AG08396 (cell line): Measurements from ENCODE around the gene NID1.
"Not testable (repeated sequence)": the region's sequence is repeated elsewhere in the genome, so short reads cannot be mapped to it uniquely, and the experiment has no call there.

Experiments used
- DNase-seq: peaks from one replicate; pipeline ENCODE4 v3.0.0; 2012; ENCODE audit warnings: low spot score, mixed read lengths

The NID1 gene

DNA sequence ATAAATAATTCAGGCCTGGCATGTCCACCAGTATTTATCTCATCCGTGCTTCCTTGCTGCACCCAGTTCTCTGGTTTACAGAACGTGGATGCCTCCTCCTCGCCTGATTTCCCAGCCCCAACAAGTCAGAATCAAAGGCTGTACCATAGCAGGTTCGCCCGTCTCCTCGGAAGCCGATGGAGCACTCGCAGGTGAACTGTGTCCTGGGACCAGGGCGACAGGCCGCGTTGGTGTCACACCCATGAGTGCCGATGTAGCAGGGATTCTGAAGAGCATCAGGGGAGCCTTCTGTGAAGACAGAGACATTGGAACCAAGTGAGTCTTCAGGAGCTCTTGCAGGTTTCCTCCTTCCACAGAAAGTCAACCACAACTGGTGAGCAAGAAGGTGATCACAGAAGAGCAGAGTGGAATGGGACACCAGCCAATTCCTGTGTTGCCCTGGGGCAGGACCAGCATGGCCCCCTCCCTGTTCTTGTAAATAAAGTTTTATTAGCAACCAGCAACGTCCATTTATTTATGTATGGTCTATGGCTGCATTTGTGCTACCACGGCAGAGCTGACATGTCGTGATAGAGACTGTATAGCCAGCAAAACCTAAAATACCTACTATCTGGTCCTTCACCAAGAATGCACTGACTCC lies 40.8 kb downstream of the NID1 start:
- no peak for DNase-seq

GRCh38 chr1:236021424-236022135 lies 43.3 kb downstream of the NID1 start:
- no peak for DNase-seq

GRCh38 chr1:236020359-236021219 lies 44.3 kb downstream of the NID1 start:
- DNase-seq, result no peak

GRCh38 chr1:236018885-236019453 lies 45.9 kb downstream of the NID1 start:
- no peak for DNase-seq

GRCh38 chr1:236016782-236017400 lies 48.0 kb downstream of the NID1 start:
- no peak for DNase-seq

DNA sequence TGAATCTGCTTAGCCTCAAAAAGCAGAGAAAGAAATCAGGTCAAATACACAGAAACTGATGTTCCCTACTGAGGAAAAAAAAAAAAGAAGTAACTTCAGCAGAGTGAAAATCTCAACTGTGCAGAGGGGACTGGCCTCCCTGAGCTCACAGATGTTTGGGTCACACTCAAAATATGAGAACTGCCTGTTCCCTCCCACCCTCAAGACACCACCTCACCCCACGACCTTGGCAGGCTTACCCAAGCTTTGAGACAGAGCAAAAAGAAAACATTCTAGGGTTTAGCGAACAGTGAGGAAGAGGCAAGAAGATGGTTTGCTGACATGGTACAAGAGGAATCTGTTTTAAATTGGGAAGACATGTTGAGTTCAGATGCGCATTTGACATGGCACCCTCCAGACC lies 48.8 kb downstream of the NID1 start:
- no peak for DNase-seq

- DNase-seq, result no peak
These were observed 49.4 kb downstream of the NID1 start for GRCh38 chr1:236015539-236015938.

DNA sequence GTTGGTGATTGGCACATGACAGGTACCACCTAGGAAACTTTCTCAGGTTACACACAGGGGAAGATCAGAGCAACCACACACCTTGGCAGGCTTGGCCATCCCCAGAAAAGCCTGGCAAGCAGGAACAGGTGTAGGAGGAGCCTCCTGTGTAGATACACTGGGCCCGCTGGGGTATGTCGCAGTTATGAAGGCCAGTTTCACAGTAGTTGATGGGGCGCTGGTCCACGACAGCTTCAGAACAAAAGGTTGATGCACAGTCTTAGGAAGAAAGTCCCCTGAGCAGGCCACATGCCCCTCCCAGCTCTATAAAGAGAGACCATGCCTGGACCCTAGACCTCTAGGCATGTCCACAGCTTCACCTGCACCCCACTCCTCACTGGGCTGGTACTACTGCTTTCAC lies 51.6 kb downstream of the NID1 start:
- no peak for DNase-seq

DNA sequence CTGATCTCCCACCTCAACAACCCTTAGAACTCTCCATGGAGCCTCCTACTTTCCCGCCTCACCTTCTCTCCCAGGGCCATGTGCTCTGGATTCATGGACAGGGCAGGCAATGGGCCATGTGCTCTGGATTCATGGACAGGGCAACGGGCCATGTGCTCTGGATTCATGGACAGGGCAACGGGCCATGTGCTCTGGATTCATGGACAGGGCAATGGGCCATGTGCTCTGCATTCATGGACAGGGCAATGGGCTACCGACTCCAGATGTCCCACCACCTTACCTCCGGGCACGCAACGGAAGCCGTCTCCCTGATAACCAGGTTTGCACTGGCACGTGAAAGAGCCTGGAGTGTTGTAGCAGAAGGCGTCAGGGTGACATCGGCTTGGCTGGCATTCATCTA lies 53.2 kb downstream of the NID1 start:
- DNase-seq, result no peak

- DNase-seq, result no peak
These were observed 54.4 kb downstream of the NID1 start for GRCh38 chr1:236010443-236010842.

DNA sequence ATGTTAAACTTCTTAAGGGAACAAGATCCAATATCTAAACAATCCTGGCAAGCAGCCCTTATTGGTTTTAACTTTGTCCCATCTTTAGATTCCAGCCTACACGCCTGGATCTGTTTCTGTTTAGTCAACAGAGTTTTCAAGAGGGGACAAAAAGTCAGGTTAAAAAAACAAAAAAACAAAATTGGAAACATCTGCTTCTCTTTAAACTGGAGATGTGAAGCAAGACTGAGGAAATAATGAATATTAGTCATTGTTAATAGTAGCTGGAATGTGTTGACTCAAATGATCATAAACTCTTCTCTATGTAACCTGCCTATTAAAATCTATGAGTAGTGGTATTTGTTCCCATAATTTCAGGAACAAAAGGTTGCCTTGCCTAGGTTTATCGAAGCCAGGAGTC lies 55.0 kb downstream of the NID1 start:
- DNase-seq, result peak; percentile 35

DNA sequence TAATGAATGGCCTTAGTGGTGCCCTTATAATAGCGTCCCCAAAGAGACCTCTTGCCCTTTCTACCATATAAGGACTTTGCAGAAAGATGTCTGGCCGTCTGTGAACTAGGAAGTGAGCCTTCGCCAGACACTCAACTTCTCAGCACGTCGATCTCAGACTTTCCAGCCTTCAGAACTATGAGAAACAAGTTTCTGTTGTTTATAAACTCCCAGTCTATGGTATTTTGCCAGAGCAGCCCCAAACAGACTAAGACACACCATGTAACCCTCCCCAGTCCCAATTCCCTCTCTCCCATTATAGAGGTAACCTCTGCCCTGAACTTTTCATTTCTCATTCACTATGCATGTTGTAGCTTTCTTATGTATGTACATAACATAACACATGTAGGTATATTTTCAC lies 55.7 kb downstream of the NID1 start:
- DNase-seq, result no peak

GRCh38 chr1:236007781-236008180 lies 57.1 kb downstream of the NID1 start:
- DNase-seq, result no peak

GRCh38 chr1:236003058-236003457 lies 61.8 kb downstream of the NID1 start:
- DNase-seq, result not testable (repeated sequence)

DNA sequence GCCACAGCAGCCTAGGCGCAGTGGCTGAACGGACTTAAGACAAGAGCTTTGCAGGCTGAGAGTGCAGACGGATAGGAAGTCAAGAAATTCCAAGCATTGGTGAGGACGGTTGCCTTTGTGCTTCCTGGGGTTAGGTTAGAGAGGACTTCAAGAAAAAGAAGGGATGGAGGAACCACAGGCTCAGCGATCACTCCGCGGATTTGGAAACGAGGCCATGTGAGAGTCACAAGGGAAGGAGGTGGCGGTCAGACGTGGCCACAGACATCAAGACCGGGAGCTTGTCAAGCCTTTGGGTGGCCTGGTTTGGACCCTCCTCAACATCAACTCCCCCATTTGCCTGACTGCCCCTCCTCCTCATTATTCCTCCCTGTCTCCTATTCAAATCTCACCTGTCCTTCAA lies 62.3 kb downstream of the NID1 start:
- no peak for DNase-seq

DNA sequence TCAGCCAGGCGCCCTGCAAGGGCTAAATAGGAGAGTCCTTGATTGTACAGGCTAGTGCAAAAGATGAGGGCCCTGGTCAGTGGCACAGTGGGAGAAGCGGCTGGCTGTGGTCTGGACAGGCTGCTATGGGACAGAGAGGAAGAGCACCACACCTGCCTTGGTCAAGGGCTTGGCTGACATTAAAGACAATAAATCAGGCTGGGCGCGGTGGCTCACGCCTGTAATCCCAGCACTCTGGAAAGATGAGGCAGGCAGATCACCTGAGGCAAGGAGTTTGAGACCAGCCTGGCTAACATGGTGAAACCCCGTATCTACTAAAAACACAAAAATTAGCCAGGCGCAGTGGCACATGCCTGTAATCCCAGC lies 62.9 kb downstream of the NID1 start:
- DNase-seq, result no peak

DNA sequence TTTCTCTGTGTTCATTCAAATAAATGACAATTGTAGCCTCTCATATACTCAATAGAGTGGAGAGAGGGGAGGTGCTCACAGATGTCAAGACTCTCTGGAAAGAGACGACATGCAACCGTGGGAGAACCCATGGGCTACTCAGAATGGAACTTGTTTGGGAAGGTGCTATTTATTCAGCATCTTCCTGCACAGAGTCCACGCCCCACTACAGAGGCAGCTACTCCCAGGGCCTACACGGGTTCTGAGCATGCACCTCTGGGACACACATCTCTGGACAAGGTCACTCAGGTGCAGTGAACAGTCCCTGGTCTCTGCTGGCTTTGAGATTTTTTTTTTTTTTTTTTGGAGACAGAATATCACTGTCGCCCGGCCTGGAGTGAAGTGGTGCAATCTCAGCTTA lies 64.1 kb downstream of the NID1 start:
- DNase-seq, result no peak

DNA sequence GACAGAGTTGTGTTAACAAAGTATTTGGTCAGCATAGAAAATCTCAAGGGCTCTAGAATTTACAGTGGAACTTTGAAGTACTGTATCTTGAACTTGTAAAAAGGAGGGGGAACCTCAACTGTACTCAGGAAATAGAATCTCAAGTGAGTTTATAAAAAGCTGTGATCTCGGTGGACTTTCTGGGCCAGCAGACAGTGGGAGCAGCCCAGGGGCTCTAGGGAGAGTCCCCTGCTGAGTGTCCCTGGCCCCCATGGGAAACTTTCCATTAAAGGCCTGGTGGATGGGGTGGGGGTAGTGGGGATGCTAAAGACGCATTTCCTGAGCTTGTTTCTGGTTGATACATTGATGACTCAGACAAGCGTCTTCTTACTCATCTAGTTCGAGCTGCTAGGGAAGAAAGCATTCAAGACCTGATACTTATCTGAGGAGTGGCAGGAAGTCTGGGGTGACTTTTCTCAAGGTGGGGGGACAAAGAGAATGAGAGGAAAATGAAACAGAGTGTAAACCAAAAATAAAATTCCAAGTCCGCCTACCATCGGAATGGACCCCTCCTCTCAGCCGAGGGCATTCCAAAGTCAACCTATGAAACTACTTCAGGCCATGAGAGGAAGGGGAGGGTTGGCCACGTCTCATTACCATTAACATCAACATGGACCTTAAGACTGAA lies 65.5 kb downstream of the NID1 start:
- DNase-seq, result peak; percentile 68

DNA sequence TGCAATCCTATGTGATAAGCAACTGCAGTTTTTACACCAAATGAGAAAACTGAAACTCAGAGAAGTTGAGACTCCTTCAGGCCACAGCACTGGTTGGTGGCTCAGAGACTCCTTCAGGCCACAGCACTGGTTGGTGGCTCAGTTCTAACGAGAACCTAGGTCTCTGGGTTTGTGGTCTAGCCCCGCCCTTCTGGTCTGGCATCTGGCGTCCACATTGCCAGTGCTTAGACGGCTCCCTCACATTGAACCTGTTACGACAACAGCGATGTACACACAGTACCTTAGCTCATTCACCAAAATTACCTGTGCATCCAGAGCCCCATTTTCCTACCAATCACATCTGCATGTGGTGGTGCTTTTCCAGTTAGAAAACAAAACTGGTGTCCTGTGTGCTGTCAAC lies 66.1 kb downstream of the NID1 start:
- DNase-seq, result no peak

- DNase-seq, result no peak
These were observed 67.0 kb downstream of the NID1 start for GRCh38 chr1:235997931-235998330.

DNA sequence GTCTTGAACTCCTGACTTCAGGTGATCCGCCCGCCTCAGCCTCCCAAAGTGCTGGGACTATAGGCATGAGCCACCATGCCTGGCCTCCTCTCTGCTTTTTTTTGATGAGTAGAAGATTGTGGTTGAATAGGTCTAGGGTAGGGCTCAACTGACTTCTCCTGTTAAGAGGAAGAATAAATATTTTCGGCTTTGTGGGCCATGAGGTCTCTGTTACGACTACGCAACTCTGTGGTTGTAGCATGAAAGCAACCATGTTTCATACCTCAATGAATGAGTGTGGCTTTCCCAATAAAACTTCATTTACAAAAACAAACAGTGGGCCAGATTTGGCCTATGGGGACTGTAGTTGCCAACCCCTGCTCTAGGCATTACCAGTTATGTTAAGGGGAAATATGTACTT lies 67.8 kb downstream of the NID1 start:
- DNase-seq, result no peak
